GM21529 (cell line): ENCODE measurements around the gene HTN3.
"Not testable (repeated sequence)": the region's sequence is repeated elsewhere in the genome, so short reads cannot be mapped to it uniquely, and the experiment has no call there.

Experiments used
- ATAC-seq: cut with Tn5 transposase; IDR thresholded peaks from one replicate; pipeline ENCODE4 v1.9.1; 2021; ENCODE audit not compliant: unreplicated experiment

The HTN3 gene

GRCh38 chr4:70028159-70028558, at the start of gene HTN3:
Gene HTN3, plus strand, starts transcription at chr4:70028459. Its CDS starts 2,282 bp downstream, at chr4:70030741.
- not testable (repeated sequence) for ATAC-seq

- peak; percentile 64 for ATAC-seq
These were observed 44.2 kb upstream of the HTN3 start for GRCh38 chr4:69984030-69984443.

- no peak for ATAC-seq
These were observed 41.6 kb upstream of the HTN3 start for GRCh38 chr4:69986663-69987062.

GRCh38 chr4:69991016-69991415, 37.2 kb upstream of the HTN3 start:
- ATAC-seq = no peak

- ATAC-seq = no peak
These were observed 33.5 kb upstream of the HTN3 start for GRCh38 chr4:69994782-69995181.

GRCh38 chr4:69995526-69996016, 32.7 kb upstream of the HTN3 start, which contains the start of gene STATH:
Gene STATH, plus strand, starts transcription at chr4:69995966. Its CDS starts 2,472 bp downstream, at chr4:69998438.
- no peak for ATAC-seq

- ATAC-seq = no peak
These were observed 28.8 kb upstream of the HTN3 start for GRCh38 chr4:69999420-69999819.

- no peak for ATAC-seq
These were observed 27.5 kb upstream of the HTN3 start for GRCh38 chr4:70000711-70001110.

- ATAC-seq = no peak
These were observed 25.8 kb upstream of the HTN3 start for GRCh38 chr4:70002507-70002906.

GRCh38 chr4:70008771-70009170, 19.5 kb upstream of the HTN3 start:
- no peak for ATAC-seq

GRCh38 chr4:70019006-70019405, 9.3 kb upstream of the HTN3 start:
- not testable (repeated sequence) for ATAC-seq

- ATAC-seq = no peak
These were observed 5.0 kb upstream of the HTN3 start for GRCh38 chr4:70023218-70023617.

GRCh38 chr4:70027011-70027410, 1.2 kb upstream of the HTN3 start:
- ATAC-seq = no peak

GRCh38 chr4:70037559-70037958, 9.3 kb downstream of the HTN3 start:
- not testable (repeated sequence) for ATAC-seq

- ATAC-seq = not testable (repeated sequence)
These were observed 11.7 kb downstream of the HTN3 start for GRCh38 chr4:70039928-70040327.

GRCh38 chr4:70041652-70042286, 13.5 kb downstream of the HTN3 start:
- ATAC-seq = no peak

- not testable (repeated sequence) for ATAC-seq
These were observed 21.9 kb downstream of the HTN3 start, which contains the start of gene HTN1 for GRCh38 chr4:70050138-70050537. Gene HTN1, plus strand, starts transcription at chr4:70050438. Its CDS starts 2,639 bp downstream, at chr4:70053077.

GRCh38 chr4:70056534-70056933, 28.3 kb downstream of the HTN3 start:
- ATAC-seq = not testable (repeated sequence)

- ATAC-seq = no peak
These were observed 29.4 kb downstream of the HTN3 start for GRCh38 chr4:70057651-70058050.

- no peak for ATAC-seq
These were observed 30.9 kb downstream of the HTN3 start for GRCh38 chr4:70059149-70059548.

GRCh38 chr4:70062000-70062399, 33.7 kb downstream of the HTN3 start:
- ATAC-seq = peak; percentile 78

- ATAC-seq = no peak
These were observed 51.9 kb downstream of the HTN3 start for GRCh38 chr4:70080205-70080604.
